DMS53 treated with DMSO at 0.1 percent for 48 hours (cell line): ENCODE results near the gene TLX1.

Source experiments
- DNase-seq: peaks from one replicate; lab custom pipeline; 2025; ENCODE audit not compliant: unreplicated experiment; lab: John Stamatoyannopoulos, UW

TLX1 gene

DNA sequence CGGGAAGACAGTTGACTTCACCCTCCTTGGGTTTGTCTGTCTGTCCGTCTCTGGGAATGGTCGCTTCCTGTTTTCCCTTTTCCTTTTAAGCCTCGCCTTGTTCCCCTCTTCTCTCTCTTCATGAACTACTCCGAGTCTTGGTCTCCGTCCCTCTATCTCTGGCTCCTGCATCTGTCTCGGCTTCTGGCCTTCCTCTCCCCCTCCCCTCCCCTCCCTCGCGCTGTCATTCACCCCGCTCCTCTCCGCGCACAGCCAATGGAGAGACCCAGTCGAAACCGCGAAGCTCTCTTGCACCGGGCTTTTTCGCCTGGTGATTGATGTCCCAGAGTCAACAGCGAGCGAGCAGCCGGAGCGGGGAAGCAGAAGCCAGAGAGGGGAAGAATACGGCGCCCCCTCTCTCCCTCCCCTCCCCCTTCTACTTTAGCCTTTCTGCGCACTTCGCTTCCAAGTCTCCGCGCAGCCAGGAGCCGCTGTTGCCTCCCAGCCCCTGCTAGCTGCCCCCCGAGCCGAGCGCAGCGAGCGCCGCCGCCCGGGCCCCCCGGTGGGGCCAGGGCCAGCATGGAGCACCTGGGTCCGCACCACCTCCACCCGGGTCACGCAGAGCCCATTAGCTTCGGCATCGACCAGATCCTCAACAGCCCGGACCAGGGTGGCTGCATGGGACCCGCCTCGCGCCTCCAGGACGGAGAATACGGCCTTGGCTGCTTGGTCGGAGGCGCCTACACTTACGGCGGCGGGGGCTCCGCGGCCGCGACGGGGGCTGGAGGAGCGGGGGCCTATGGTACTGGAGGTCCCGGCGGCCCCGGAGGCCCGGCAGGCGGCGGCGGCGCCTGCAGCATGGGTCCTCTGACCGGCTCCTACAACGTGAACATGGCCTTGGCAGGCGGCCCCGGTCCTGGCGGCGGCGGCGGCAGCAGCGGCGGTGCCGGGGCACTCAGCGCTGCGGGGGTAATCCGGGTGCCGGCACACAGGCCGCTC lies at the start of gene TLX1:
Gene TLX1 (plus strand): TSS at position 317 of the 978 bp plus-strand sequence. CDS start 242 bp downstream, at position 559.
- peak; percentile 20 for DNase-seq

DNA sequence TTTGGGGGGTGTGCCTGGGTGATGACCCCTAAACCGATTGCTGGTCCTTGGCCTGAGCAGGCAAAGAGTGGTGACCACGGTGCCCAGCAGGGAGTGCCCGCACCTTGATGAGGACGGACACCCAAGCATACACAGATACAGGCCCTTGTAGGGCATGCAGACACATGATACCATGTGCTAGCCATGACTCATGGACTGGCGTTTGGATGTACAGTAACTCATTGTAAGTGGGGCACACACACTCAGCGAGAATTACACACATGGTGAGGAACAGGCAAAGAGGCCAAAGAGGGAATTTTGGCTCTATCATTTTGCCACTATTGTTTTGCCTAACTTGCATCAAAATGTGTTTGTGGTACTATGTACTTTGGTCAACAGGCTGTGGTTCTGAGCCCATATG lies 45.3 kb upstream of the TLX1 start:
- DNase-seq = no peak

DNA sequence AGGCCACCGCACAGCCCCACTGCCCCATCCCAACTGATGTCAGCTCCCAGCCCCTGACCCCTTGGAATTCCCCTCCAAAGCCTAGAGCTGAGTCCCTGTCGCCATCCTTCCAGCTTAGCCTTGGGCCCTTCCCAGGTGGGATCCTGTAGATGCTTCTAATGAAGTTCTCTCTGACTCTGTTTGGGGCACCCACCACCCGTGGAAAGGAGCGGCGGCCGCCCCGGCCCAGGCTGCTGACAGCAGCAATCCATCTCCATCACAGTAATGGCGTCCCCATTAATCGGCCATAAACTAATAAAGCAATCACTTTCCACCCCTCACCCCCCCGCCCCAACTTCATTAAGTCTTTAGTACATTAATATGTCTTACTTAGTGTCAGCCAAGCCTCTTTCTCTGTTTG lies 43.7 kb upstream of the TLX1 start:
- DNase-seq = no peak

DNA sequence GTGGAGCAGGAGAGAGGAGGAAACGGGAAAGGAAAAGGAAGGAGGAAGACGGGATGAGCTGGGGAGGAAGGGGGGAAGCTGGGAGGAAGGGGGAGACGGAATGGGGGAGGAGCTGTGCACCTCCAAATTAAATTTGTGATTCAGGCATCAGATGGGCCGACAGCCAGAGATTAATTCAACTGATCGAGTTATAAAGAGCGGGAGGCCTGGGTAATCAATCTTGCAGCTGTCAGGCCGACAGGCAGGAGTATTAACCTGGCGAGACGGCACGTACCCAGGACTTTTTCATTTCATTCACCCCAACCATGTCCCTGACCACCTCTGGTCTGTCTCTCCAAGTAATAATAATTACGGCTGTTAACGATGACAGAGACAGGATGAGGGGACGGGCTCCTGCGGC lies 43.1 kb upstream of the TLX1 start:
- DNase-seq = no peak

DNA sequence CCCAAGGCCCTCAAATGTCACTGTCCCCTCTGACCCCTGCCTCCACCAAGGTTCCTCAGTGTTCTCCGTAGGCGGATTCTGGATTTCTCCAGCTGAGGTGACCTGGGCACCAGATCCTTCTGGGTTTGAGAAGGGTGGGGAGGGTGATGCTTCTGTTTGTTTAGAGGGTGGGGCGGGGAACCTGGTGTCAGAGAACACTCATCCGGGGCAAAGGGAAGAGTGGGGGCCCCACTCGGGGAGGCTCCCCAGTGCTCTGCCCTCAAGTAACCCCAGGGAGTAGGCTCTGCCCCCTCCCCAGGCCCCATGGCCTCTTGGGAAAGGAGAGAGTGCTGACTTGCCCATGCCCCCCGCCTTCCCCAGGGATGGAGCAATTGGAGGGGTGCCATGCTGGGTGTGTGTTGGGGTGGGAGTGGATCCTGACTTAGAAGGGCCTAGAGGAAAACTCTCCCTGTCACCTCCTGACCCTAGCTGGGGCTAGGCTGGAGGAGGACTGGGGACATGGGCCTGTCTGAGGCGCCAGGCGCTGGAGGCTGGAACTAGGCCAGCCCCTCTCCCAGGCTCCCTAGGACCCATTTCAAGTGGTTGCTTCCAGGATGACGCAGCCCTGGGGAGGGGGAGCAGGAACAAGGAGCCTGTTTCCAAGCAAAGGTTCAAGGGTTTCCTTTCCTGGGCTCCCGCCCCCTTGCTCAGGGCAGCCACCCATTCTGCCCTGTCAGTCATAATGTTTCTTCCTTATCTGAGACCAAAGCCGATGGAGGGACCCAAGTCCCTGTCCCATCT lies 41.4 kb upstream of the TLX1 start:
- no peak for DNase-seq

DNA sequence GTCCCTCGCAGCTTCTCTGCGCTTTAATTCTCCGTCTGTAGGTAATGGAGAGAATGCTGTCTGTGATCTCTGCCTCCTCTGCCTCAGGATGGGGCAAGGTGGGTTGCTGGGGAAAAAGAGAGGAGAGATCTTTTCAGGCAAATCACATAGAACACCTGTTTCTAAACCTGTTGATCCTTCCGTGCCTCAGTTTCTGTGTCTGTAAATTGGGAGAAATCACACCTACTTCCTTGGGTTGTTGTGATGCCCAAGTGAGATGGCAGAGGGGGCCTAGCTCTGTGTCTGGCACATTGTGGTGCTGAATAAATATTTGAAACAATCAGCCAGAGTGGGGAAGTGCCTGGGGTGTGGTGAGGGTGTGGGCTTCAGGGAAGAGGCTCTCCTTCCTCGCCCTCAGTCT lies 40.5 kb upstream of the TLX1 start:
- no peak for DNase-seq

DNA sequence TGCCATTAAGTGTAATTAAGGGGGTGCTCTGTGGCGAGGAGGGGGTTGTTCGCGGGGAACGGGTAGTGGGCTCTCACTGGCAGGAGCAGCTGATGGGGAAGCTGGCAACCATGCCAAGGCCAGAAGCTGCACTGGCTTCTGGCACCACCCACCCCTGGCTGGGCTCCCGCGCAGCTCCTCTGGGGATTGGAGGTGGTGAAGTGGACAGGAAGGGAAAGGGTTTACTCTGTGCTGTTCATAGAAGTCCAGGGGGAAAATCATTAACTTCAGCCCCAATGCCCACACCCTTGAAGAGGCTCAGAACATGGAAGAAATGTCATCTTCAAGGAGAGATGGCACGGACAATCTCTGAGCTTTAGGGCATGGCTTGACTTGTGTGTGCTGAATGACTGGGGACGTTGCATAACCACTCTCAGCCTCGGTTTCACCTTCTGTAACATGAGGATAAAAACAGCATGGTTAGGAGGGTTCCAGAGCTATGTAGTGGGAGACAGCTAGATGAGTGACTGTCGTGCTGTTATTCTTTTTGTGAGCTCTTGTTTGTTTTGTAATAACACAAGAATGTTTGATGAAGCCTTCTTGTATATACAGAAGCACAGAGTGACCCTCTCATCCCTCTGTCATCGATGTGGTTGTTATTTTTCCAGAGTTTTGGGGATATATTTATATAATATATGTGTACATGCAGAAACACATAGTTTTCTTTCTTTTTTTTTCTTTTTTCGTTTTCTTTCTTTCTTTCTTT lies 39.4 kb upstream of the TLX1 start:
- DNase-seq = no peak

DNA sequence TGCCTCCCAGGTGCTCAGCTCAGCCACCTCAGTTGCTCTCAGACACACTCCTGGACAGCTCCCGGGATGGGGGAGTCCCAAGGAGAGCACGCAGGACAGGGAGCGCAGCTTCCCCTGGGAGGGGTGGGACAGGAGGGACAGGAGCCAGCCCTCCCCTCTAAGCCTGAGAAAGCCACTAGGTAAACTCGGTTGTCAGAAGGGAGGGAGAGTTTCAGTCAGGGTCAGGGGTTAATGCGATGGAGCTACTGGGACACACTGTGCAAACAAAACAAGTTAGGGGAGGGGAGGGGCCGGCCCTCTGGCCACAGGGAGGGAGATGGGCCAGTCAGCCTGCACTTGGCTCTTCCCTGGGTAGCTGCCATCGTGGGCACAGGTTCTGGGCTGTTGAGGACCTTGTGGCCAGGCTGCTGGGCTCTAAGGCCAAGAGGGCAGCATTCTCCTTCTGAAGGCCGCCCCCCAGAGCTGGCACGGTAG lies 38.2 kb upstream of the TLX1 start:
- DNase-seq = no peak

DNA sequence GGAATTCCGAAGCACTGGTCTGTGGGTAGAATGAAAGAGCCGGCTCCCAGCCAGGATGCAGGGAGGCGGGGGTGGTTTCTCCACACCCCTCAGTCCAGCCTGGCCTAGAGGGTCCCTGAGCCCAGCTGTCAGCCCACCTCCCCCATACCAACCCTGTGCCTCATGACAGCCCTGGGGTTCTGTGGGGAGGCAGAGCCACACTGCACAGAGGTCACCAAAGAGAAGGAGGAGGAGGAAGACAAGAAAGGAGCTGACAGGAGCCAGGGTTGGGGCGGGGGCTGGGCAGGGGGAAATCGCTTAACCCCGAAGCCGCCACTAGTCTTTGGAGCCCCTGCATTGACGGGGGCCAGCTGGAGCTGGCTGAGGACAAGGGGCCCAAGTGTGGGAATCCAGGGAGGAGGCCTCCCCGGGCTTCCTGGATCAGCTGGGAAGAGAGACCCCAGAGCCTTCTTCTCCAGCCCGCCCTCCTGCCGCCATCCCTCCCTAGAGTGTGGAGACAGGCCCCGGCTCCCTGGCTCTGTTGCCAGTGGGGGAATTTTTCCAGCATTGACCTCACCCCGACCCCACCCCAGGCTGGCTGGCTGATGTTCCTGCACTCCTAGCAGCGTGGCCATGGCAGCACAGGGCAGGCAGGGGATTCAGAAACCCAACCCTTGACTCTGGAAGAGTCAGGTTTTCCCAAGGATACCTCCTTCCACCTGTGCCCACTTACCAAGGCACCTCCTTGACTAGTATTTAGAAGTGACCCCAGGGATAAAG lies 36.8 kb upstream of the TLX1 start:
- DNase-seq = no peak

DNA sequence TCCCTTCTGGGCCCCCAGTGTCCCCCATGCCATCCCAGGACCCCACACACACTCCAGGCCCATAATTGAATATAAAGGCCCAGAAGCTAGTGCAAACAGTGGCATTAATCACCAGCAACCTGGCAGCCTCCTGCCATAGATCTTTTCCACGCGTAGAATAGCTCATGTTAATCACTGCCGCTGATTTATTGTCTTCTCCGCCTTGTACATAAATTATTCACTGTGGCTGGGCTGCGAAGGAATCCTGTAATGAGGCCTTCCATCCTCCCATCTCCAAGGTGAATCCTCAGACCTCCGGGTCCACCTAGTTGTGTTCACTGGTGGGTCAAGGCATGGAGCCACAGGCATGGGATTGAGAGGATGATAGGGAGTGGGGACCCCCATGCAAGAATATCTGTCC lies 36.1 kb upstream of the TLX1 start:
- no peak for DNase-seq

DNA sequence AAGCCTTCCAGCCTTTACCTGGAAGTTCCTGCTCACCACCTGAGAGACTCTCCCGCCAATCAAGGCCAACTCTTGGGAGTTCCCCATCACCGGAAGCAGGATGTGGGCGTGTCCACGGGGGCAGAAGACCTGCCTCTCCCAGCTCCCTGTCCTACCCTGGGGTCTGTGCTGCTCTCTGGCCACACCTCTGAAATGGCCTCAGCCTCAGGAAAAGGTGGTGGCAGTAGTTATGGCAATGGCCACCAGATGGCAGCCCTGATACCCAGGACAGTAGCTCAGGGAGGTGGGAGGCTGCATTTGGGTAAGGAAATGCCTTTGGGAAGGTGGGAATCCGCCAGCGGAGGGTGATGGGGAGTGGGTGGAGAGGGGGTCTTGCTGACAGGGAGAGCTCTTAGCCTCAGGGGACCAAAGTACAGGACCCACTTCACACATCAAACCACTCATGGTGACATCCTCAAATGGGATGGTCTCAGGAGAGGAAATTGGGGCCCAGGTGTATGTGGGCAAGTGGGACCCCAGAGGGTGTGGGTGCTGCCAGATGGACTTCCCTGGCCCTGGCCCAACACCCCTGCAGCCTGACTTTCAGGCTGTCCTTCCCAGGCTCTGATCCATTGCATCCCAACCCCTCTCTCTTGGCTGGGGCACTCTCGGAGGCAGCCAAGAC lies 35.4 kb upstream of the TLX1 start:
- peak; percentile 86 for DNase-seq

DNA sequence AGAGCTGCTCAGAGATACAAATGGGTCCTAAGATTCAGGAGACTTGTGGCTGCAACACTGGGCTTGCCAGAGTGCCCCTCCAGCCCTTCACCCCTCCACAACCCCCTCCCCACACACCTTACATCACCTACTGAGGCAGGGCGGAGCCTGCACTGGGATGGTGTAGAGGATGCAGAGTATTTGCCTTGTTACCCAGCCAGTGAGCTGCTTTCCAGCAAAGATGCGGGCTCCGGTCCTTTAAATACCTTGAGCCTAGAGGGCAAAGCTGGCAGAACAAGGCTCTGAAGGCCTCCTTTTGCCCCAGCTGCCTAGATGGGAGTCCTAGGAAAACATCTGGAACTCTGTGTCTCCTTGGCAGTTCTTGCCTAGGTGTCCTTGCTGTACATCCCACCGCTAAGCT lies 34.7 kb upstream of the TLX1 start:
- no peak for DNase-seq

DNA sequence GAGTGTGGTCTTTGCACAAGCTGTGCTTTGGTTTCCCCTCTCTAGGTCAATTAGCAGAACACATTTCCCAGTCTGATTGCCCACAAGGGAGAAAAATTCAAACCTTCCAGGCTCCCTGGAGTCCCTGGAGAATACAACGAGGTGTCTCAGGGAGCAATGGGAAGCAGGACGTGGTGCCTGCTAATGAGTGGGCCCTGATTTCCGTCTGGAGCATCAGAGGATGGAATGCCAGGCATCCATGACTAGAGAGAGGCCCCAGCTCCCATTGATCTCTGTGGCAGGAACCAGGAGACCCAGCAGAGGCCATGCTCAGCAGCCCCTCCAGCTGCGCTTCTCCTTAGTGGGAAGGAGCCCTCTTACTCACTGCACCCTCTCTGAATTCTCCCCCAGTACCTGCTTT lies 33.2 kb upstream of the TLX1 start:
- no peak for DNase-seq

DNA sequence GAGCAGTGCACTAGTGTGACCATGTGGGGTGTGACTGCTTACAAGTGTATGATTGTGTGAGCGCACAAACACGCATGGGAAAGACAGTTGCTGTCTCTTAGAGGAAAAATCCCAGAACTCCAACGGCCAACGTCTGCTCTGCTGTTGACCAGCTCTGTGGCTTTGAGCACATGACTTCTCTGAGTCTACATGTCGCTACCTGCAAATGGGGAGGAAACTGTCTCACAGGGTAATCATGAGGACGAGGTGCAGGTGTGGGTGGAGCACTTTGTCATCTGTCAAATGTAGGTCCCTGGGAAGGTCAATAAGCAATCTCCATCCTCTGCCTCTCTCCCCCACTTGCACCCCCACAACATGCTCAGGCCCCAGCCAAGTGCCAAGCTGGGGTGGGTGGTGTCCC lies 31.2 kb upstream of the TLX1 start:
- no peak for DNase-seq

DNA sequence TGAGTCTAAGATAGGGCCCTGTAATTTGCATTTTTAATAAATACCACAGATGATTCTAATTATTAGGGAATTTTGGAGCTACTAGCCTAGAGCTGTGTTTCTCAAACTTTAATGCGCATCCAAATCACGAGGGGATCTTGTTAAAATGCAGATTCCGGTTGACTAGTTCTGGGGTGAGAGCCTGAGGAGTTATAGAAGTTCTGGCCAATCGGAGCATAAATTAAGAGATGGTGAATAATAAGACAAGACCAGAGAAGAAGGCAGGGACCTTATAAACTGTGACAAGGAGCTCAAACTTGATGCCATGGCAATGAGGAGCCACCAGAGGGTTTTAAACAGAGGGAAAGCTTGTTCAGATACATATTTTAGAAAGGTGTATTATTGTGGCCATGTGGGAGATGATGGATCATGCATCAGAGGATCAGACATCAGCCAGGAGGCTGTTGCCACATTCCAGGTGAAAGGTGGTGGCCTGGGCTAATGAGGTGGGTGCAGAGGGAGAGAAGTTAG lies 29.7 kb upstream of the TLX1 start:
- DNase-seq = no peak

DNA sequence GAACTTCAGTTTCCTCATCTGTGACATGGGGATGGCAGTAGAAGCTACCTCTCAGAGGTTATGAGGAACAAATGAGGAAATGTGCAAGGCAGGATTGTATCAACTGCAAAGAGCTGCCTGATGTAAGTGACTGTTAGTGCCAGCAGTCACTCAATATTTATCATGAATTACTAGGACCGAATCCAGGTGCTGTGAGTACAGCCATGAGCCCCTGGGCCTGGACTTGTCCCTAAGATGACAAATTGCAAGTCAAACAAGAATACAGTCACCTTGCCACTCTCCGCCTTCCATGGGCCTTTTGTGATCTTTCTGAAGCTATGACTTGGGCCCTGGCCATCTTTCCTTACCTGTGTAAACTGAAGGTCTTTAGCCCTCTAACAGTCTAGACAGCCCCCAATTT lies 27.7 kb upstream of the TLX1 start:
- no peak for DNase-seq

DNA sequence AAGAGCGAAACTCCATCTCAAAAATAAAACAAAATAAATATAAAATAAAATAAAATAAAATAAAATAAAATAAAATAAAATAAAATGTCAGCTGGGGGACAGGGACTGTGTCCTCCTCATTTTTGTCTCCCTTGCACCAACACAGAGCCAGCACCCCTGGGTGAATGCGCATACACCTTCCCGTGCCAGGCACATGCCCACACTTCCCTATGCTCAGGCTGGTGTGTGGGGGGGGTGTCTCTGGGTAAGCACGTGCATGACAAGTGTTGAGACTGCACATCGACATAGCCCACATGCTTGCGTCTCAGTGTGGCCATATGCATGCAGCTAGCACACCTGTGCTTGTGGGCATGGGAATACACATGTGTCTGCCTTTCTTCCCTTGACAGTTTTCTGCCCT lies 24.7 kb upstream of the TLX1 start:
- DNase-seq = no peak

DNA sequence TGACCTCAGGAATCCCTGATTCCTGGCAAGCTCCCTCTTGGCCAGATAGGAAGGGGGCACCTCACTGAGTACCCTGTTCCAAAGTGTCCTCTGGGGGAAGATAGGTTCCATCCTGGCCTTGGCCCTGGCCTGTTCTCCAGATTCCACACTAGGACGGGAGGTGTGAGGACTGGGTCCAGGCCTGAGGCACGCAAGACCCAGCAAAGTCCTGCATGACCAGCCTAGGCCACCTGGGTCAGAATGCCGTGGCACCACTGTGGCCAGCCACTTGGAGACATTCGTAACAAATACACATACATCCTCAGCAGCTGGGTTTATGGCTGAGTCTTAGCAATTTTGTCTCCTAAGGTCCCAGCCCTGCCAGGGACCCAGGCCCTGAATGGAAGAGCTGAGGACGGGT lies 23.3 kb upstream of the TLX1 start:
- DNase-seq = no peak

DNA sequence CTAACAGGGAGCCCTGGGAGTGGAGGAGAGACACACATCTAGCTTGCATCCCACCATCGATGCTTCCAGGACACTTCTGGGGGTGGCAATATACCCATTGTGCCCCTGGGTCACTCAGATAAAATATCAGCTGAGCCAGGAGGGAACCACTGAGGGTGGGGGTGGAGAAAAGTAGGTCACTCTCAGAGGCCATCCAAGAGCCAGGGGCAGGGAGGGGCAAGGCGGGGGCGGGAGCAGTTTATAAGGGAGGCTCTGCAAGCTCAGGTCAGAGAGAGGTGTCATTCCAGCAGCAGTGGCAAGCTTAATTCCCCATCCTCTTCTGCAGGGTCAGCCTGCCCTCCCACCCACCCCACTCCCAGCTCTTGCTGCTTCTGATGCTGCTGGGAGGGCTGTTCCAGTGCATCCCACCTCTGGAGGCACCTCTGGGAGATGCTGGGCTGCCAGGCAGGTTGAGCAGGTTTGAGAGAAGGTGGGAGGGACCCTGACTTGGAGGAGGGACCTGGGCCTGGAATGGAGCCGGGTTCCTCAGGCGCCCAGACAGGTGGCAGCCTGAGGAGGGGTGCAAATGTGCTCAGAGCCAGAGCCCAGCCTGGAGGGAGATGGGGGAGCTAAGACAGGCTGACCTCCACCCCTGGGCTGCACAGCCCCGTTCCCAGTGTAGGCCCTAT lies 20.1 kb upstream of the TLX1 start:
- DNase-seq = peak; percentile 17
